Measurements from ENCODE around the gene FRMD5.

DNA sequence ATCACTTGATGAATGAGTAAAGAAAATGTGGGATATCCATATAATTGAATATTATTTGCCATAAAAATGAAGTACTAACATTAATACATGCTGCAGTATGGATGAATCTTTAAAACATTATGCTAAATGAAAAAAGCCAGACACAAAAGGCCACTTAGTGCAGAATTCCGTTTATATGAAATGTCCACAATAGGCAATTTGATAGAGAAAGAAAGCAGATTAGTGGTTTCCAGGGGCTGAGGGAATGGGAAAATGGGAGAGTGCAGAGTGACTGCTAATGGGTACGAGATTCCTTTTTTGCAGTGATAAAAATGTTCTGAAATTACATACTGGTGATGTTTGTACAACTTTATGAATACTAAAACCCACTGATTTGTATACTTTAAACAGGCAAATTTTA lies 126.7 kb downstream of the FRMD5 start:
- TF ChIP-seq, protein P1, sequence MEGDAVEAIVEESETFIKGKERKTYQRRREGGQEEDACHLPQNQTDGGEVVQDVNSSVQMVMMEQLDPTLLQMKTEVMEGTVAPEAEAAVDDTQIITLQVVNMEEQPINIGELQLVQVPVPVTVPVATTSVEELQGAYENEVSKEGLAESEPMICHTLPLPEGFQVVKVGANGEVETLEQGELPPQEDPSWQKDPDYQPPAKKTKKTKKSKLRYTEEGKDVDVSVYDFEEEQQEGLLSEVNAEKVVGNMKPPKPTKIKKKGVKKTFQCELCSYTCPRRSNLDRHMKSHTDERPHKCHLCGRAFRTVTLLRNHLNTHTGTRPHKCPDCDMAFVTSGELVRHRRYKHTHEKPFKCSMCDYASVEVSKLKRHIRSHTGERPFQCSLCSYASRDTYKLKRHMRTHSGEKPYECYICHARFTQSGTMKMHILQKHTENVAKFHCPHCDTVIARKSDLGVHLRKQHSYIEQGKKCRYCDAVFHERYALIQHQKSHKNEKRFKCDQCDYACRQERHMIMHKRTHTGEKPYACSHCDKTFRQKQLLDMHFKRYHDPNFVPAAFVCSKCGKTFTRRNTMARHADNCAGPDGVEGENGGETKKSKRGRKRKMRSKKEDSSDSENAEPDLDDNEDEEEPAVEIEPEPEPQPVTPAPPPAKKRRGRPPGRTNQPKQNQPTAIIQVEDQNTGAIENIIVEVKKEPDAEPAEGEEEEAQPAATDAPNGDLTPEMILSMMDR (IDR thresholded peaks at IDR 0.05), result no peak
- no peak for TF ChIP-seq POLR2A (IDR thresholded peaks at IDR 0.05)

Data from sigmoid colon (tissue), 3 donors.